Endothelial cell of umbilical vein (primary cell): ENCODE results near the gene RAB24. TPM values are rescaled to one million over a fixed set of nuclear protein-coding genes. Genes with fewer than 3 reads are reported as not detected.

Experiments
- Bru-seq: library from RNA; stranded (reverse); fragments of 400-500 nt; gene quantifications from one replicate; lab custom pipeline; 2021; lab: Mats Ljungman, UMichigan
- BruChase-seq, 2 experiments: library from RNA; stranded (reverse); fragments of 400-500 nt; gene quantifications; one replicate each; lab custom pipeline; 2021; lab: Mats Ljungman, UMichigan
- BruUV-seq: library from RNA; stranded (reverse); fragments of 400-500 nt; replicated peaks from 2 replicates; lab custom pipeline; 2021; lab: Mats Ljungman, UMichigan
- CTCF ChIA-PET: fragments of 300-600, 350-600 bp; sonication (Branson Sonifier 250); formaldehyde crosslinking; loops from one replicate; lab custom pipeline; 2021; ENCODE audit warnings: antibody characterized with exemption, inconsistent platforms; lab: Charles Lee
- POLR2A ChIA-PET: fragments of 300-600, 350-600 bp; sonication (Branson Sonifier 250); formaldehyde crosslinking; loops from one replicate; lab custom pipeline; 2021; ENCODE audit warnings: antibody characterized with exemption, inconsistent platforms; lab: Charles Lee
- DNase-seq: peaks from one replicate; pipeline ENCODE4 v3.0.0-alpha.2; 2011; ENCODE audit warnings: low read depth, low spot score
- FAIRE-seq: peaks from 2 replicates; lab custom pipeline; 2011; peaks lifted over from hg19 to GRCh38; lab: Jason Lieb, UNC
- H2AFZ ChIP-seq: 2 replicates; pipeline ENCODE4 v1.6.0; 2012; ENCODE audit warnings: low read depth, low read length, control low read depth, inconsistent platforms
- H3K27ac ChIP-seq: 2 replicates; pipeline ENCODE4 v1.5.1; 2011; ENCODE audit warnings: low read depth, mild to moderate bottlenecking, control low read depth, low read length, moderate library complexity; ENCODE audit not compliant: insufficient read depth
- H3K27me3 ChIP-seq, 2 experiments: 2 replicates each; pipeline versions ENCODE4 v1.6.0 to v1.6.1; 2011; ENCODE audit warnings: low read length in 2 of 2, mixed read lengths in 1 of 2; ENCODE audit not compliant: control insufficient read depth in 2 of 2, insufficient read depth in 2 of 2
- H3K36me3 ChIP-seq, 2 experiments: 2 replicates in 1 of 2; 3 replicates in 1 of 2; pipeline ENCODE4 v1.5.1; 2011; ENCODE audit warnings: low read length in 2 of 2, mild to moderate bottlenecking in 1 of 2, moderate library complexity in 1 of 2; ENCODE audit not compliant: control insufficient read depth in 2 of 2, insufficient read depth in 2 of 2; ENCODE audit errors: extremely low read depth in 1 of 2
- H3K4me1 ChIP-seq: 3 replicates; pipeline ENCODE4 v1.5.1; 2011; ENCODE audit warnings: mild to moderate bottlenecking, low read length; ENCODE audit not compliant: control insufficient read depth, insufficient read depth; ENCODE audit errors: extremely low read depth
- H3K4me2 ChIP-seq: 2 replicates; pipeline ENCODE4 v1.6.1; 2011; ENCODE audit warnings: low read length, control low read depth, mixed read lengths; ENCODE audit not compliant: insufficient read depth
- H3K4me3 ChIP-seq, 3 experiments: fragments of 200-600 bp in 1 of 3; sonication (generic), shearing (Covaris generic) in 1 of 3; replicated peaks in 1 of 3; 2 replicates each; pipeline ENCODE4 v1.5.1; 2011 to 2016; ENCODE audit warnings: control low read depth in 3 of 3, low read length in 3 of 3, mild to moderate bottlenecking in 2 of 3, inconsistent platforms in 1 of 3, low read depth in 1 of 3, moderate library complexity in 1 of 3; ENCODE audit not compliant: insufficient read depth in 1 of 3
- H3K79me2 ChIP-seq: 2 replicates; pipeline ENCODE4 v1.6.0; 2012; ENCODE audit warnings: low read length, inconsistent platforms; ENCODE audit not compliant: control insufficient read depth, insufficient read depth
- H3K9ac ChIP-seq: replicated peaks from 2 replicates; pipeline ENCODE3; 2011; ENCODE audit warnings: low read length, control low read depth; ENCODE audit not compliant: insufficient read depth; ENCODE audit errors: extremely low read depth
- H3K9me1 ChIP-seq: replicated peaks from 3 replicates; pipeline ENCODE4 v1.6.0; 2011; ENCODE audit warnings: mild to moderate bottlenecking, low read length; ENCODE audit not compliant: control insufficient read depth, insufficient read depth; ENCODE audit errors: extremely low read depth
- H3K9me3 ChIP-seq: replicated peaks from 2 replicates; pipeline ENCODE4 v1.5.1; 2012; ENCODE audit warnings: low read length, inconsistent platforms; ENCODE audit not compliant: control insufficient read depth, insufficient read depth
- H4K20me1 ChIP-seq: replicated peaks from 2 replicates; pipeline ENCODE3; 2011; ENCODE audit warnings: mild to moderate bottlenecking, low read length; ENCODE audit not compliant: control insufficient read depth, insufficient read depth; ENCODE audit errors: extremely low read depth
- CTCF ChIP-seq, 2 donors: IDR thresholded peaks; 1 replicate in 1 of 2; 2 replicates in 1 of 2; pipeline ENCODE4 v1.5.1; 2011; ENCODE audit warnings: low read length in 2 of 2, mild to moderate bottlenecking in 2 of 2, moderate library complexity in 2 of 2, control low read depth in 1 of 2, inconsistent platforms in 1 of 2, low read depth in 1 of 2; ENCODE audit not compliant: insufficient read depth in 1 of 2; ENCODE audit errors: extremely low read depth in 1 of 2
- EZH2 ChIP-seq: IDR thresholded peaks from 2 replicates; pipeline ENCODE4 v1.6.1; 2012; ENCODE audit warnings: borderline replicate concordance, low read depth, mild to moderate bottlenecking, moderate library complexity, low read length, inconsistent platforms; ENCODE audit not compliant: severe bottlenecking
- FOS ChIP-seq: IDR thresholded peaks from 2 replicates; pipeline ENCODE4 v1.6.1; 2011; ENCODE audit warnings: mild to moderate bottlenecking, low read length, moderate library complexity, borderline replicate concordance; ENCODE audit not compliant: insufficient read depth
- GATA2 ChIP-seq: IDR thresholded peaks from 2 replicates; pipeline ENCODE4 v1.7.0; 2011; ENCODE audit warnings: low read depth, mild to moderate bottlenecking, moderate library complexity, mixed read lengths, low read length; ENCODE audit not compliant: insufficient read length, insufficient read depth
- JUN ChIP-seq: IDR thresholded peaks from 2 replicates; pipeline ENCODE4 v1.6.1; 2011; ENCODE audit warnings: borderline replicate concordance, low read depth; ENCODE audit not compliant: insufficient read length, insufficient read depth
- MYC ChIP-seq: IDR thresholded peaks from one replicate; pipeline ENCODE4 v1.6.1; 2011; ENCODE audit warnings: mild to moderate bottlenecking, low read depth, low read length
- POLR2A ChIP-seq: IDR thresholded peaks from 2 replicates; pipeline ENCODE4 v1.6.1; 2012; ENCODE audit warnings: low read depth, mild to moderate bottlenecking, control low read depth, low read length
- POLR2AphosphoS5 ChIP-seq: IDR thresholded peaks from 2 replicates; pipeline ENCODE4 v1.6.1; 2012; ENCODE audit warnings: low read depth, mild to moderate bottlenecking, control low read depth, low read length, moderate library complexity; ENCODE audit not compliant: insufficient read depth
- dilution Hi-C: fragments of 300-500 bp; cut with MboI; formaldehyde crosslinking; loops from one replicate; pipeline ENCODE4 v1.15.0; 2019; ENCODE audit warnings: low sequenced_read_pairs; ENCODE audit not compliant: extremely low pct_ligation_motif_present
- intact Hi-C: fragments of 100-400 bp; cut with micrococcal nuclease; formaldehyde crosslinking; loops from one replicate; pipeline ENCODE4 v1.10.0; 2022
- long read RNA-seq: library from polyadenylated mRNA; stranded (forward); transcript quantifications from one replicate; pipeline ENCODE4 v2.0.0, GENCODE V29; 2021
- polyA minus RNA-seq, 3 experiments: library from RNA; depleted of rRNA, polyadenylated mRNA; stranded (reverse); fragments of >200 nt; gene quantifications; 1 replicate in 1 of 3; 2 replicates in 2 of 3; pipeline ENCODE4 v1.2.3, GENCODE V29; 2011
- polyA plus RNA-seq, 4 experiments: library from polyadenylated mRNA; depleted of rRNA in 3 of 4; stranded (reverse) in 3 of 4; unstranded in 1 of 4; fragments of >200 nt; gene quantifications; 2 replicates each; pipeline versions ENCODE4 v1.2.1 to v1.2.3, GENCODE V29; 2011 to 2012; ENCODE audit warnings: missing spikeins in 1 of 4
- total RNA-seq: library from RNA; stranded (reverse); gene quantifications from 2 replicates; pipeline ENCODE4 v1.2.3, GENCODE V29; 2021
- TF ChIP-seq, protein P1 (sequence below): IDR thresholded peaks from 2 replicates; pipeline ENCODE4 v1.6.1; 2011; ENCODE audit not compliant: insufficient read depth, insufficient read length

The RAB24 gene
- total RNA-seq (20.6 and 20.7 TPM in 2 replicates), polyA plus RNA-seq (43.6 and 44.0 TPM in 2 replicates), polyA minus RNA-seq (12.3 and 12.4 TPM in 2 replicates), Bru-seq, nascent RNA (percentile 51 among the genes with signal in this experiment), BruChase-seq, experiment 1, labeled RNA remaining after a 6-hour chase (percentile 76 among the genes with signal in this experiment), BruChase-seq, experiment 2, labeled RNA remaining after a 2-hour chase (percentile 65 among the genes with signal in this experiment)
- 32.0 and 40.5 TPM in 2 replicates for polyA plus RNA-seq (2011; cell fraction: cytosol; rRNA removed)
- polyA plus RNA-seq (2011; cell fraction: nucleus; rRNA removed) = 103 and 115 TPM in 2 replicates
- 14.9 and 21.9 TPM in 2 replicates for polyA plus RNA-seq (2012)
- 6.3 TPM for polyA minus RNA-seq (2011; cell fraction: cytosol; rRNA and poly(A)+ RNA removed)
- polyA minus RNA-seq (2011; cell fraction: nucleus; rRNA and poly(A)+ RNA removed) = 7.5 and 10.4 TPM in 2 replicates
- long read RNA-seq, transcript RAB24-204 (9 exons, 1,236 nt) = minor isoform, 8 of 66 reads
- long read RNA-seq, transcript RAB24-201 (8 exons, 1,311 nt) = minor isoform, 21 of 66 reads
- long read RNA-seq, transcript RAB24-206 (7 exons, 1,820 nt) = major isoform, 22 of 66 reads
- long read RNA-seq, partial matches to known transcripts = 0 of 66 reads
- long read RNA-seq, other reads (novel, unspliced or antisense) = 15 of 66 reads

DNA sequence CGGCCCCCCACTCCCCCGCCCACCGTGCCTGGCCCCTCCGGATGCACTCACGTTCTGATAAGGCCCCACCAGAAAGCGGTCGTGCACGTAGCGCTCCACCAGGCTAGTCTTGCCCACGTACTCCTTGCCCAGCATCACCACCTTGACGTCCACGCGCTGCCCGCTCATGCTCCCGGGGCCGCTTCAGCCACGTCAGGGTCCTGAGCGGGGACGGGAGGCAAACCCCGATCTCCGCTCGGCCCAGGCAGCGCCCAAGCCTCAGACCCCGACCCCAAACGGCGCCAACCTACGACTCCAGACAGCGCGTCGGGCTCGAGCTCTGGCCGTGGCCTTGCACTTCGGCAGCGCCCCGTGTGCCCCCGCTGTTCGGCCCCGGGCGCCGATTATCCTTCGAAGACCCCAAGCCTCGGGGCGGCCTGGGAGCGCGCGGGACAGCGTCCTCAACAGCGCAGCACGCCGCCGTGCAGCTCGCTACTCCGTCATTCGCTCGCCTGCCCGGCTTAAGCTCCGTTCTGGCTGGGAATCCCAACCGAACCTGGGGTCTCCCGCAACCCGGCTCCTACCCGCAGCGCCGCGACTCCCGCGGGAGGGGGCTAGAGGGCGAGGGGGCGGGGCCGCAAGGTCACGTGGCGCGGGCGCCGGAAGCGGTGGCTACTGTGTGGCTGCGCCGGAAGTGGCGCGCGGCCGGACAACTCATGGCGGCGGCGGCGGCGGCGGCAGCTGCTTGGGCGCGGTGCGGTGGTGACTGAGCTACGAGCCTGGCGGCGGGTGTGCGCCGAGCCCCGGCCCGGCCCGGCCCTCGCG is at the start of gene RAB24, which contains the start of gene PRELID1:
Gene RAB24 (minus strand): TSS at position 599 of the 804 bp plus-strand sequence. CDS start 431 bp downstream, at position 168.
Gene PRELID1 (plus strand): TSS at position 679 of the 804 bp plus-strand sequence. CDS start 187 bp downstream, outside the sequence.
- peaks cover 36% of the 10 kb centered on the region for H3K79me2 ChIP-seq

More for the DNA sequence above, at the start of gene RAB24, which contains the start of gene PRELID1:
- Histone ChIP-seq H3K27ac (peak within 1 kb of the TSS; percentile 65), H3K9me1 (no peaks in the 10 kb centered on the region), H4K20me1 (no peaks in the 10 kb centered on the region), H3K9ac (peak within 1 kb of the TSS; percentile 85), H2AFZ (peak within 1 kb of the TSS; percentile 65), H3K36me3 (peaks cover 0 to 19% of the 10 kb centered on the region in 2 experiments), H3K4me1 (peaks cover 35% of the 10 kb centered on the region), H3K4me2 (peak within 1 kb of the TSS; percentile 76), H3K9me3 (no peaks in the 10 kb centered on the region), H3K4me3 (peak within 1 kb of the TSS; percentile 58 to 87 (median 80)), H3K27me3 (no peaks in the 10 kb centered on the region)
- FAIRE-seq (peak; percentile 72), DNase-seq (peak; percentile 84)
- CTCF ChIA-PET = interaction anchor here (0.7 to 2.2 kb wide), 3 partner anchors 26 to 191 kb away, joined by 3 to 7 read pairs (median 4); no protein-coding TSS in a partner anchor
- intact Hi-C loops = loop anchor here (1.0 to 5.0 kb wide), 2 partner anchors 9 to 171 kb away; partner anchors contain the start of gene NSD1
- TF ChIP-seq MYC (no peak), CTCF (IDR thresholded peaks at IDR 0.05; ENCODE audit: extremely low read depth in 1 of 2, insufficient read depth in 1 of 2, low read depth in 1 of 2, low read length in 2 of 2) (peak in 1 of 2 donors; percentile 49), GATA2 (no peak), POLR2AphosphoS5 (peak; percentile 80), JUN (no peak), FOS (no peak), POLR2A (peak; percentile 45), EZH2 (no peak)
- TF ChIP-seq, protein P1, sequence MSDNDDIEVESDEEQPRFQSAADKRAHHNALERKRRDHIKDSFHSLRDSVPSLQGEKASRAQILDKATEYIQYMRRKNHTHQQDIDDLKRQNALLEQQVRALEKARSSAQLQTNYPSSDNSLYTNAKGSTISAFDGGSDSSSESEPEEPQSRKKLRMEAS = peak; percentile 86
- POLR2A ChIA-PET = no interaction called here
- dilution Hi-C loops = no loop called here
- no TSS peak for BruUV-seq
